Measurements from ENCODE around the gene IDUA.

The IDUA gene

DNA sequence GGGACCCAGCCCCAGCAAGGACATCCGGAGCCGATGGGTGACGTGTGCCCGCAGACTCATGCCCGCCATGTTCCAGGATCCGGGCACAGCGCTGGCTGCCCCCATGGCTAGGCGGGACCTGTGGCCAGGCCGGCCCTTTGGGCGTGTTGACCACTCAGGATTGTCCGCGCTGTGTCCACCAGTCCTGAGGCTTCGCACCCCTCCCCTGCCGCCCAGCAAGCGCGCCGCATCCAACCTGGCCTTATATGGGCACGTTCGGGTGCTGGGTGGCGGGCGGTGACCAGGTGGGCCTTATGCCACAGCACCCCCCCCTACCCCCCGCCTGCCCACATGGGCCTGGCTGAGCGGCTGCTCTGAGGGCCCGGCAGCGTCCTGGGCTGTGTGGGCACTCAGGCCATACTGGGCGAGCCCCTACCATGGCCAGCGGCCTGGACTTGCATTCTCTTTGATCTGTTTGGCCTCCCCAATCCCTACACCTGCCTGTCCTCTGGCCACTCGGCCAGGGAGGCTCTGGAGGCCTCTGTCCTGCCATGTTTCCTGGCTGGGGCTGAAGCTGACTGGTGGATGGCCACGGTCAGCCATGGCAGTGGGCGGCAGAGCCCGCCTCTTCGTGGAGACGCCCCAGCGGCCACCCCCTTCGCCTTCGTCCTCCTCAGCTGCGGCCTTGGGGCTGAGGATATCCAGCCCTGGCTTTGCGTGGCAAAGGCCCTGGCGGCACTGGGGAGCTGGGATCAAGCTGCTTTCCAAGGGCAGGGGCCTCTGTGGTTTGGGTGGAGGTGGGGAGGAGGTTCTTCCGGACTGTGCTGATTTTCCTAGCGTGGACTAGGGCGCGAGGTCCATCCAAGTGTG lies 26.6 kb downstream of the IDUA start:
- DNase-seq (ENCODE audit: low read depth in 2 of 3, low spot score in 2 of 3): no peak

DNA sequence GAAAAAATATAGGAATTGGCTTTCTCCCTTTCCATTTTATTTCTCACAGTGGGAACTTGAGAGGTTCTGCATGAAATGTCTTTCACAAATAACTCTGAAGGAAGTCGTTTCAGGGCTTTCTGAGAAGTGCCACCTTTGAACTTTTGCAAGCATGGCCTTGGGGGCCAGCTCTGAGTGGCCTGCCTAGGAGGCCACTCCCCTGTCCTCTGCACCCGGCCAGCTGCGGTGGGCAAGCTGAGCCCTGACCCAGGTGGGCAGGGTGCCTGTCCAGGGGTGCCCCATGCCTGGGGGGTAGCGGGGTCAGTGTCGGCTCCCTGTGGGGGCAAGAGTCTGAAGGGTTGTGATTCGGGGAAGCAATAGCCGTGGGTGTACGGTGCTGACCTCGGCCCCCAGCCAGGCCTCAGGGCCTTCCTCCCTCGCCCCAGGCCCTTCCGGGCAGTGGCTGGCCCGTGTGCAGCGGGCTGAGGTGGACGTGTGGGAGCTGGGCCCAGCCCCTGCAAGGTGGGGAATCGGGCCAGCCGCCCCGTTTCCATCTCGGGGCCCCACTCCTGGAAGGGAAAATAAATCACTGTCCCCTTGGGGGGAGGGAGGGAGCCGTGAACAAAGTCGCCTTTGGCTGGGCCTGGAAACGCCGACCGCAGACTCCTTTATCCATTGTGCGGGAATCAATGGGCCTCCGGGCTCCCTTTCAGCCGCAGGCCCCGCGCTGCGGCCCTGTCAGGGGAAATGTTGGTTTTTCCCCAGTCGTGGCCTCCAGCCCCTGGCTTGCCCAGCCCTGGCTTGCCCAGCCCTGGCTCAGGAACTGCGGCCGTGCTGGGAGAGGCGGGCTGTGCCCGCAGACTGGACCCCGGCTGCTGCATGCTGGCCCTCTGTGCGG lies 27.7 kb downstream of the IDUA start:
- no peak for DNase-seq (ENCODE audit: low read depth in 2 of 3, low spot score in 2 of 3)

DNA sequence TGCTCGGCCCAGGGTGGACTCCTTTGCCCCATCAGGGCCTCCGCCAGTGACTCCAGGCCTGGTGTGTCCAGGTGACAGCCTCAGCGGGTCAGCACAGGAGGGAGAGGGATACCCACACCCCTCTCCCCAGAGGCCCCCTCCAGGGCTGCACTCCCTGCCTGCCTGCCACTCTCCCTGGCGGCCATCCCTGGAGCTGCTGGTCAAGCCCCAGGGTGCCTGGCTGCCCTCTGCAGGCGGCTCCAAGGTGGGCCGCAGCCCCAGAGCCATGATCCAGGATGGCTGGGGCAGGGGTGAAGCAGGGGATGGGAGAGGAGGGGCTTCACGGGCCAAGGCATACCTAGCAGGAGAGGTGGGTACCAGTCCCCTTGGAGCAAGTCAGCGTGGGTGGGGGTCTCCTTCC lies 28.3 kb downstream of the IDUA start:
- DNase-seq (ENCODE audit: low read depth in 2 of 3, low spot score in 2 of 3): no peak

DNA sequence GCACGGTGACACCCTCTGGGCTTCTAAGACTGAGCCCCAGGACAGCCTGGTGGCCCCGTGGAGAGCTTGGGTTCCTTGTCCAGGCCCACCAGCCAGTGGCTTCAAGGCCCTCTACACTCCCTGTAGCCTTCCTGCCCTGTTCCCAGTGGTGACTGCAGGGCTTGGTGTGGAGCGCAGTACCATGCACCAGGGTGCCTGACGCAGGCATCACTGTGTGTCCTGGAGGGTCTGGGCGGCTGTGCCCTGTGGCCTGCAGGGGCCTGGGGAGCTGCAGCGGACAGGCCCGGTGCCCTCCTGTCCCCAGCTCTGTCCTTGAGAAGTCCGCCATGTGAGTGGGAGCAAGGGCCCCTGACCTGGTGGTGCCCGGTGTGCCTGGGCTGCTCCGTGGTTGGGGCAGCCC lies 28.9 kb downstream of the IDUA start:
- no peak for DNase-seq (ENCODE audit: low read depth in 2 of 3, low spot score in 2 of 3)

DNA sequence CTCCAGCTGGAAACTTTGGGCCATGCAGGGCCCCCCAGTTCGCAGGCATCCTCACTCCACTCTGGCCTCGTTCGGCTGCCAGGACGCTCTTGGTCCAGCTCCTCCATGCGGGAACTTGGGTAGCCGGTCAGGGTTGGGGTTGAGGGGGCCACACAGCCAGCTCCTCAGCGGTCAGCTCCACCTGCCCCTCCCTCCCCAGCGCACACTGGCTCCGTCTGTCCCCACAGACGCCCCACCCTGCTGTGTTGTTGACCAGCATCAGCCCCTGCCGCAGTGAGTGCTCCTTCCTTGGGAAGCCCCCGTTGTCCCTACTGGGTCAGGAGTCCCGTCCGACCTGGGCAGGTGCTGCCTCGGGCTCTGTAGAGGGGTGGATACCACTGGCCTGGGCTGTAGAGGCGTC lies 30.4 kb downstream of the IDUA start:
- no peak for DNase-seq (ENCODE audit: low read depth in 2 of 3, low spot score in 2 of 3)

DNA sequence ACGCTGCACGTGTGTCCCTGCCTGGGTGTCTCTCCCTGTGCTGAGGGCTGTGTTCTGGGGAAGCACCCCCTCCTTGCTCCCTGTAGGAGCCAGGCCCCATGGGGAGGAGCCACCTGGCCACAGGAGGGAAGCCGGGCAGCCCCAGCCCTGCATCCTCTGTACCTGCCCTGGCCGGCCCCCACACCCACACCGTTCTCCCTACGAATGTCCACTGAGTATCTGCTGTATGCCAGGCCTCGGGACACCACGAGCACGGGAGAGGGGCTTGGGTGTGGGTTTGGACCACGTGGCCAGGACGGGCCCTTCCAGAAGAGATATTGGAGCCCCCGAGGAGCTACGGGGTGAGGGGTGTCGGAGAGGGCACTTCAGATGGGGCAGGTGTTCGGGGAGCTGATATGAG lies 30.9 kb downstream of the IDUA start:
- DNase-seq (ENCODE audit: low read depth in 2 of 3, low spot score in 2 of 3): no peak

DNA sequence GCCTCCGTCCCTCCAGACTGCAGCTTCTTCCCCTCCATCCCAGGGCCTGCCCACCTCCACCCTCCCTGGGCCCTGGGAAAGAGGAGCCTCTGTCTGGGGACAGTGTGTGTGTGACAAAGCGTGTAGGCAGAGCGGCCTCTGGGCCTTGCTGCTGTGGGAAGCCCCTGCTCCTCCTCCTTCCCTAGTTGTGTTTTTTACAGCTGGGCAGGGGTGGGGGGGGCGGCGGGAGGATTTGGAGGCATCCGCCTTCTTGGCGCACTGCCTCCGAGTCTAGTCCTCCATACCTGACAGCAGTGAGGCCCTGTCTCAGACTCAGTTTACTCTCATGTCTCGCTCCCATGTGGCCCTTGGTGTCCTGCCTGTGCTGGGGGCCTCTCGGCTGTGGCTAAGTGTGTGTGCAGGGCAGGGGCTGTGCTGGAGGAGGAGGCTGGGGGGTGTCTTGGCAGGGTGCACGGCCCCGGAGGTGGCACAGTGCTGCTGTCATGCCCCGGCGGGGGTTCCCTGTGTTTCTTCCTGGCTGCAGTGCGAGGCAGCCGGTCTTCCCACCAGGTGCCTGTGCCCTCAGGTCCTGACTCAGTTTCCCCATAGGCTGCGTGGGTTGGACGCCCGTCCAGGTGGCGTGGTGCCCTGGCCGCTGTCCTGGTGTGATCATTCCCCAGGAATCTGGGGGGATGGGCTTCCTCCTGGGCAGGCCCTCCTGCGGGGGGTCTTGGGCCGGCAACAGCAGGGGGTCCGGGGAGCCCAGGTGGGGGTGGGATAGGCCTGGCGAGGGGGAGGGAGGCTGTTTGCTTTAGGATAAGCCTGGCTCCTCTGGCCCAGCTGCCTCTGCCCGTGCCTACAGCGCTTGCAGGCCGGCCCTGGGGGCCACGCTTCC lies 31.5 kb downstream of the IDUA start:
- DNase-seq (ENCODE audit: low read depth in 2 of 3, low spot score in 2 of 3): no peak

DNA sequence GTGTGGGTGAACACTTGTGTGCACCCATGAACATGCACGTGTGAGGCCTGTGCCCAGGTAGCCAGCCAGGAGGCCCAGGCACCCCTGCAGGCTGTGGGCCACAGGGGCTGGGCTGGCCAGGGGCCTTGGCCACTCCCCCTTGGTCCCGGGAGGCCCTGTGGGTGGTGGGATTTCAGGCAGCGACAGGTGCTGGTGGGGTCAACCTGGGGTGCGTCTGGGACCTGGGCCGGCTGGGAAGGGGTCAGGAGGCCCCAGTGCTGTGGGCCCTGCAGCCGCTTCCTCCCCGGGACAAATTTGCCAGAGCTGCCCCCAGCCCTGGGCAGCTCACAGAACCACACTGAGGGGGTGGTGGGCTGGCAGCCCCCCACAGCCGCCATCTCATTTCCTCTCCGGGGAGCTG lies 32.5 kb downstream of the IDUA start:
- DNase-seq (ENCODE audit: low read depth in 2 of 3, low spot score in 2 of 3): no peak

DNA sequence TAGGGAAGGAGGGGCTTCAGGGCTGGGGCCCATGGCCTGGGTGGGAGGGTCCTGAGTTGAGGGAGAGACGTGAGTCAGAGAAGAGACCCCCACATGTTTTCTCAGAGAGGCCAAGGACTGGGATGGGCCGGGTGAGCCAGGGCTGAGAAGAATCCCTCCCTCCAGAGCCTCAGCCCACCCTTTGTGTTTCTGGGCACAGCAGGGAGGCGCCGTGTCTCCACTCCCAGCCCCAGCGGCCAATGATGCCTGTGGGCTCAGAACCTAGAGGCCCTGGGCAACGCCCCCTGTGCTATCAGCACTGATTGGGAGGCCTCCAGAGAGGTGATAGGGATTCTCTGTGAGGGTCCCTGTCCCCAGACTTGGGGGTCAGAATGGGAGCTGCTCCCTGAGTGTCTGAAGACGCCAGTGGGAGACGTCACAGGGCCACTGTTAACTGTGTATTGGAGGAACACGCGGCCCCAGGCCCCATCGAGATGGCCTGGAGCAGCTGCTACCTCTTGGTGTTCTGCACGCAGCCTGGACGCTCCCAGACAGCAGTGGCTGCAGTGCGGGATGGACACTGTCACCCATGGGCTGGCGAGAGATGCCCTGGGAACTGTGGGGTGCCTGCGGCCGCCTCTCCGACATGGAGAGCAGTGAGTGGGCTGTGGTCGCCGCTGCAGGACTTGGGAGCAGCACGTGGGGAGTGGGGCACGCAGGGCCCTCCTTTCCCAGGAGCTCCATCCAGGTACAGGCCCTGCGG lies 33.1 kb downstream of the IDUA start:
- DNase-seq (ENCODE audit: low read depth in 2 of 3, low spot score in 2 of 3): no peak

DNA sequence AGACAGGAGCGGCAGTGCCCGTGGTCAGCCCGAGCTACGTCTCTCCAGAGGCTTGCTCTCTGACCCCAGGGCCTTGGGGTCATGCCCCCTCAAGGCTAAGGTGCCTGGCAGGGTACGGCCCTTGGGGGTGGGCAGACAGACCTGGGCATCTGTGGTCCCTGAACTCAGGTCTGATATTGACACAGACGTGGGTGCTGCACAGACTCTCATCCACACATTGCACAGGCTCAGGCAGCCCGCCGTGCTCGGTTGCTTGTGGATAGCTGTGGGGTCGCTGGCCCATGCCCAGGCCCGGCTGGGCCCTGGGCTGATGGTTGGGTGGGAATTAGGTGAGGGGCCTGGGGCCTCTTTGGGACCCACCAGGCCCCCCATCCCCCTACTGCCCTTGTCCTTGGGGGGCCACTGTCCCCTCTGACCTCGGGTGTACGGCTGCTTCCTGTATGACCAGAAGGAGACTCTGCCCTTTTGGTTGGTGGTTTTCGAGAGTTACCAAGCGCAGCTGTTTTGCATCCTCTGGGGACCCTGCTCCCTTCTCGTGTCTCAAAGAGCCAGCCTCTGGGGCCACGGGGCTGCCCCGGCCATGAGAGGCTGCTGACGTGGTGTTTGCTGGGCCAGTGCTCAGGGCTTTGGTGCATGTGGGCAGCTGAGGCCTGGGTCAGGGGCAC lies 34.7 kb downstream of the IDUA start:
- DNase-seq (ENCODE audit: low read depth in 2 of 3, low spot score in 2 of 3): no peak

DNA sequence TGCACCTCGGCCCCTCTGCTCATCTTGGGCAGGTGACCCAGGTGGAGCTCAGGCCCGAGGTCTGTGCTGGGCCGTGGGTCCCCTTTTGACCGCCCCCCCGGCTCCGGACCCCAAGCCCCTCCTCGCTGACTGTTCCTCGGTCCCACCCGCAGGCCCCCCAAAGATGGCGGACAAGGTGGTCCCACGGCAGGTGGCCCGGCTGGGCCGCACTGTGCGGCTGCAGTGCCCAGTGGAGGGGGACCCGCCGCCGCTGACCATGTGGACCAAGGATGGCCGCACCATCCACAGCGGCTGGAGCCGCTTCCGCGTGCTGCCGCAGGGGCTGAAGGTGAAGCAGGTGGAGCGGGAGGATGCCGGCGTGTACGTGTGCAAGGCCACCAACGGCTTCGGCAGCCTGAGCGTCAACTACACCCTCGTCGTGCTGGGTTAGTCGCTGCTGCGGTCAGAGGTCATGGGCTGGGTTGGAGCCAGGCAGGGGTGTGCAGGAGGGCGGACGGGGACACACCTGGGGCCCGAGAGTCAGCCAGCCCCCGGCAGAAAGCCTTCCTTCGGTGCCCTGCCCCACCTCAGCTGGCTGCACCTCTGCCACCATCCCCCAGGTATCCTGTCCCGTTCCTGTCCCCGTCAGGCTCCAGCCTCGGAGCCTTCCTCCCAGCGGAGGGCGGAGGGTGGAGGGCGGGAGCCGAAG lies 35.4 kb downstream of the IDUA start:
- DNase-seq (ENCODE audit: low read depth in 2 of 3, low spot score in 2 of 3): no peak

DNA sequence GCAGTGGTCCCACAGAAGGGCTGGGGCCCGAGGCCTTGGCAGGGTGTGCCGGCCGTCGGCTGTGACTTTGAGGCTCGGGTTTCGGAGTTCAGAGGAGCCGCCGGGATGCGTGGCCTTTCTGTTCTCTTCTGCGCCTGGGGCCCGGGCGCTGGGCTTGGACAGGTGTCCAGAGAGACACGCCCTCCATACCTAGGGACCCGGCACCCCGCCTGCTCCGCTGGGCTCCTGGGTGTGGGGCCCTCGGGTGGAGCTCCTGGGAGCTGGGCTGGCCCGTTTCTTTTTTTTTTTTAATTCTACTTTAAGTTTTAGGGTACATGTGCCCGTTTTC lies 35.9 kb downstream of the IDUA start:
- no peak for DNase-seq (ENCODE audit: low read depth in 2 of 3, low spot score in 2 of 3)

DNA sequence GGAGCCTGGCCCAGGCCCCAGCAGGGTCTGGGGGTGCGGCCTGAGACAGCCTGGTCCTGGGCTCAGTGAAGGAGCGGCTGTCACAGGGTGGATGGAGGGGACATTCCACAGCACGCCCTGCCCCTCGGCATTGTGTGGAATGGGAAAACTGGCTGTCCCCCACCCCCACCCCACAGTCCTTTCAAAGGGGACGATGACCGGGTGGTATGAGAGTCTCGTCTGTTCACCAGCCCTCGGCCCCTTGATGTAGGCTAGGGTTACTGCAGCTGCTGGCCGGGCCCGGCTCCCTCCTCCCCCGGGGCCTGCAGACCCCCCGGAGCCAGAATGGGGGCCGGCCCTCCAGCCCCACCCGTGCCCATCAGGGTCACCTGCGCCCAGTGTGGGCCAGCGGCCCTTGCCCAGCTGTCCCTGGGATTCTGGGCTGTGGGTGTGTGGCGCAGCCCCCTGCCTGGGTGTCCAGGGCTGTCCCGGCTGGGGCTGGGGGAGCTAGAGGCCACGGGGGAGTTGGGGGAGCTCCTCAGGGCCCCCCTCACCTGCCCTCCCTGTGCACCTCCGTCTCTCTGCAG lies 36.3 kb downstream of the IDUA start:
- DNase-seq (ENCODE audit: low read depth in 2 of 3, low spot score in 2 of 3): no peak

DNA sequence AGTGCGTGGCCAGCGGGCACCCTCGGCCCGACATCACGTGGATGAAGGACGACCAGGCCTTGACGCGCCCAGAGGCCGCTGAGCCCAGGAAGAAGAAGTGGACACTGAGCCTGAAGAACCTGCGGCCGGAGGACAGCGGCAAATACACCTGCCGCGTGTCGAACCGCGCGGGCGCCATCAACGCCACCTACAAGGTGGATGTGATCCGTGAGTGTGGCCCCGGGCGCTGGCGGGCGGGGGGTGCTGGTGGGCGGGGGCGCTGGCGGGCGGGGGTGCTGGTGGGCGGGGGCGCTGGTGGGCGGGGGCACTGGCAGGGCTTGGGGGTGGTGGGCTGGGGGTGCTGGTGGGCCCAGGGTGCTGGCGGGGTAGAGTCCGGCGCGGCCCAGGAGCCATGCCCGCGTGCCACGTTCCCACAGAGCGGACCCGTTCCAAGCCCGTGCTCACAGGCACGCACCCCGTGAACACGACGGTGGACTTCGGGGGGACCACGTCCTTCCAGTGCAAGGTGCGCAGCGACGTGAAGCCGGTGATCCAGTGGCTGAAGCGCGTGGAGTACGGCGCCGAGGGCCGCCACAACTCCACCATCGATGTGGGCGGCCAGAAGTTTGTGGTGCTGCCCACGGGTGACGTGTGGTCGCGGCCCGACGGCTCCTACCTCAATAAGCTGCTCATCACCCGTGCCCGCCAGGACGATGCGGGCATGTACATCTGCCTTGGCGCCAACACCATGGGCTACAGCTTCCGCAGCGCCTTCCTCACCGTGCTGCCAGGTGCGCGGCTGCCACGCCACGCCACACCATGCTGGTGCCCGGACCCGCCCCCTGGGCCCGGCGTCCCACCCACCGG lies 37.3 kb downstream of the IDUA start:
- DNase-seq (ENCODE audit: low read depth in 2 of 3, low spot score in 2 of 3): no peak

DNA sequence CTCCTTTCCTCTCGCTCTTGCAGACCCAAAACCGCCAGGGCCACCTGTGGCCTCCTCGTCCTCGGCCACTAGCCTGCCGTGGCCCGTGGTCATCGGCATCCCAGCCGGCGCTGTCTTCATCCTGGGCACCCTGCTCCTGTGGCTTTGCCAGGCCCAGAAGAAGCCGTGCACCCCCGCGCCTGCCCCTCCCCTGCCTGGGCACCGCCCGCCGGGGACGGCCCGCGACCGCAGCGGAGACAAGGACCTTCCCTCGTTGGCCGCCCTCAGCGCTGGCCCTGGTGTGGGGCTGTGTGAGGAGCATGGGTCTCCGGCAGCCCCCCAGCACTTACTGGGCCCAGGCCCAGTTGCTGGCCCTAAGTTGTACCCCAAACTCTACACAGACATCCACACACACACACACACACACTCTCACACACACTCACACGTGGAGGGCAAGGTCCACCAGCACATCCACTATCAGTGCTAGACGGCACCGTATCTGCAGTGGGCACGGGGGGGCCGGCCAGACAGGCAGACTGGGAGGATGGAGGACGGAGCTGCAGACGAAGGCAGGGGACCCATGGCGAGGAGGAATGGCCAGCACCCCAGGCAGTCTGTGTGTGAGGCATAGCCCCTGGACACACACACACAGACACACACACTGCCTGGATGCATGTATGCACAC lies 38.2 kb downstream of the IDUA start:
- no peak for DNase-seq (ENCODE audit: low read depth in 2 of 3, low spot score in 2 of 3)

DNA sequence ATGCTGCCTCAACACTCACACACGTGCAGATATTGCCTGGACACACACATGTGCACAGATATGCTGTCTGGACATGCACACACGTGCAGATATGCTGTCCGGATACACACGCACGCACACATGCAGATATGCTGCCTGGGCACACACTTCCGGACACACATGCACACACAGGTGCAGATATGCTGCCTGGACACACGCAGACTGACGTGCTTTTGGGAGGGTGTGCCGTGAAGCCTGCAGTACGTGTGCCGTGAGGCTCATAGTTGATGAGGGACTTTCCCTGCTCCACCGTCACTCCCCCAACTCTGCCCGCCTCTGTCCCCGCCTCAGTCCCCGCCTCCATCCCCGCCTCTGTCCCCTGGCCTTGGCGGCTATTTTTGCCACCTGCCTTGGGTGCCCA lies 39.3 kb downstream of the IDUA start:
- DNase-seq (ENCODE audit: low read depth in 2 of 3, low spot score in 2 of 3): no peak

DNA sequence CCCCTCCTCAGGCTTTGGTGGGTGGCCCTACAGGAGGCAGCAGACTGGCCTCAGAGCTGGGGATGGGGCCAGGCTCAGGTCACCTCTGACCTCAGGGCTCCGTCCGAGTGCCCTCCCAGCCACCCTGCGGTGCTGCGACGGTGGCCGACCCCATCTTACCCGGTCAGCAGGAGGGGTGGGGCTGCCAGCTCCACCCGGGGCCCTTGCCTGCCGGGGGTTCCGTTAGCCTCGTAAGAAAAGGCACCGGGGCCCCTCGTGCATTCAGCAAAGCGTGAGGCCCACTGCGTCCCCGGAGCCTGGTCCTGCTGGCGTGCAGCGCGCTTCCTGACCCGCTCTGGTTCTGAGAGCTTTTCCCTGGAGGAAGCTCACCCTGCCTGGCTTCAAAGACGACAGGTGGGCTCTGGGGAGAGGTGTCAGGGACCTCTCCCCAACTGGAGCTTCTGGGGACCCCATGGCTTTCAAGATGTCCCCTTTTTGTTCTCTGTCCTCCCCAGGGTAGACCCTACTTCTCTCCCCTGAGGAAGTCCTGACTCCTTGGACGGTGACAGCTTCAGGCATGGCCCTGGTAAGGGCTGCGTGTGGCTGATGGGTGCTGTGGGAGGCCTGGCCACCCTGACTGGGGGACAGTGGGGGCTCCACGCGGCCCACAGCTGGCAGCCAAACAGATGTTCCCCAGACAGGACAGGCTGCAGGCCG lies 40.5 kb downstream of the IDUA start:
- DNase-seq (ENCODE audit: low read depth in 2 of 3, low spot score in 2 of 3): no peak

DNA sequence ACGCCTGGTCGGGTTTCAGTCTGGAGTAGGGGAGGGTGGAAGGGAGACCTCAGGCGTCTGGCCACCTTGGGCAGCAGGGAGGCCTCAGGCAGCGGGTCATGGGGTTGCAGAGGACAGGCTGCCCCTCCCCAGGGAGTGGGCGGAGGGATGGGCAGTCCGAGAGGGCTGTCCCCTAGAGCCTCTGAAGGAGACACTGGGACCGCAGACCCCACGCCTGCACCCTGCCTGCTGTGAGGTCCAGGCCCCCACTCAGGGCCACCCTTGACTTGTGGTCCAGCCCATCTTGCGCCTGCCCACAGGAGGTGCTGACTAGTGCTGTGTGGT lies 41.0 kb downstream of the IDUA start:
- DNase-seq (ENCODE audit: low read depth in 2 of 3, low spot score in 2 of 3): no peak
